Activated naive CD4-positive, alpha-beta T cell treated with anti-CD3 and anti-CD28 coated beads for 36 hours (primary cell): Measurements from ENCODE around the gene TNIP1. TPM values are rescaled to one million over a fixed set of nuclear protein-coding genes. Genes with fewer than 3 reads are reported as not detected.

ENCODE experiments used
- CTCF ChIA-PET: fragments of 350-600 bp; sonication (Branson Sonifier 250); formaldehyde crosslinking; loops from one replicate; lab custom pipeline; 2021; ENCODE audit warnings: antibody characterized with exemption; lab: Charles Lee
- DNase-seq: peaks from one replicate; pipeline ENCODE4 v3.0.0-alpha.2; 2020
- H3K27ac Mint-ChIP-seq: one replicate; pipeline ENCODE4 v1.8.0; 2021; ENCODE audit warnings: mild to moderate bottlenecking, mixed read lengths
- H3K27me3 Mint-ChIP-seq: one replicate; pipeline ENCODE4 v1.8.0; 2021; ENCODE audit warnings: low read depth, mixed read lengths
- H3K36me3 Mint-ChIP-seq: one replicate; pipeline ENCODE4 v1.8.0; 2021; ENCODE audit warnings: low read depth, mixed read lengths
- H3K4me1 Mint-ChIP-seq: one replicate; pipeline ENCODE4 v1.8.0; 2021; ENCODE audit warnings: low read depth, mixed read lengths
- H3K4me3 Mint-ChIP-seq: one replicate; pipeline ENCODE4 v1.8.0; 2021; ENCODE audit warnings: mild to moderate bottlenecking, moderate library complexity, mixed read lengths
- H3K9me3 Mint-ChIP-seq: one replicate; pipeline ENCODE4 v1.8.0; 2021; ENCODE audit warnings: mixed read lengths
- intact Hi-C: fragments of 100-400 bp; cut with micrococcal nuclease; formaldehyde crosslinking; loops from one replicate; pipeline ENCODE4 v1.15.1; 2023
- total RNA-seq, 2 experiments: library from RNA; stranded (reverse); gene quantifications; one replicate each; pipeline ENCODE4 v1.2.3, GENCODE V29; 2021

Gene TNIP1
- total RNA-seq, 2 experiments from 2014 or later: 238 to 263 TPM

GRCh38 chr5:151118913-151119575 lies 38.2 kb upstream of the TNIP1 start:
- H3K4me1 Mint-ChIP-seq: peaks cover 12% of the 10 kb centered on the region
- H3K27ac Mint-ChIP-seq: peak overlapping the region; percentile 36
- peaks cover 40% of the 10 kb centered on the region for H3K36me3 Mint-ChIP-seq
- CTCF ChIA-PET: interaction anchor here (1.6 to 6.9 kb wide), 3 partner anchors 7 to 117 kb away, joined by 3 to 160 read pairs (median 57); no protein-coding TSS in a partner anchor
- no peaks in the 10 kb centered on the region for H3K27me3 Mint-ChIP-seq
- no peaks in the 10 kb centered on the region for H3K9me3 Mint-ChIP-seq
- no peak for DNase-seq
- intact Hi-C loops: no loop called here
- no peak overlapping the region for H3K4me3 Mint-ChIP-seq

- no peaks in the 10 kb centered on the region for H3K9me3 Mint-ChIP-seq
- H3K27me3 Mint-ChIP-seq: no peaks in the 10 kb centered on the region
- DNase-seq: peak; percentile 84
- H3K27ac Mint-ChIP-seq: no peak overlapping the region
- intact Hi-C loops: loop anchor here (1.0 to 2.0 kb wide), 6 partner anchors 56 to 555 kb away; partner anchors contain the start of gene IRGM
- peaks cover 3% of the 10 kb centered on the region for H3K4me1 Mint-ChIP-seq
- peaks cover 26% of the 10 kb centered on the region for H3K36me3 Mint-ChIP-seq
- CTCF ChIA-PET: interaction anchor here (0.6 to 10.6 kb wide), 63 partner anchors 8 to 555 kb away, joined by 3 to 309 read pairs (median 5); partner anchors contain the start of genes ANXA6, GPX3 and TNIP1
- no peak overlapping the region for H3K4me3 Mint-ChIP-seq
Observed at GRCh38 chr5:151115272-151115905, 34.6 kb upstream of the TNIP1 start.

- no peak overlapping the region for H3K4me3 Mint-ChIP-seq
- H3K36me3 Mint-ChIP-seq: peaks cover 33% of the 10 kb centered on the region
- intact Hi-C loops: loop anchor here (2.0 kb wide), 2 partner anchors 267 to 553 kb away; partner anchors contain the start of gene IRGM
- CTCF ChIA-PET: interaction anchor here (0.8 to 10.6 kb wide), 15 partner anchors 9 to 124 kb away, joined by 3 to 309 read pairs (median 20); partner anchors contain the start of gene TNIP1
- DNase-seq: no peak
- H3K27me3 Mint-ChIP-seq: no peaks in the 10 kb centered on the region
- no peak overlapping the region for H3K27ac Mint-ChIP-seq
- H3K4me1 Mint-ChIP-seq: peaks cover 5% of the 10 kb centered on the region
- H3K9me3 Mint-ChIP-seq: no peaks in the 10 kb centered on the region
Observed at GRCh38 chr5:151113651-151114050, 32.8 kb upstream of the TNIP1 start.

- peaks cover 5% of the 10 kb centered on the region for H3K4me1 Mint-ChIP-seq
- no peaks in the 10 kb centered on the region for H3K9me3 Mint-ChIP-seq
- CTCF ChIA-PET: interaction anchor here (0.6 to 10.6 kb wide), 4 partner anchors 48 to 109 kb away, joined by 3 to 309 read pairs (median 3); no protein-coding TSS in a partner anchor
- intact Hi-C loops: no loop called here
- H3K27ac Mint-ChIP-seq: no peak overlapping the region
- peaks cover 44% of the 10 kb centered on the region for H3K36me3 Mint-ChIP-seq
- no peak overlapping the region for H3K4me3 Mint-ChIP-seq
- DNase-seq: no peak
- no peaks in the 10 kb centered on the region for H3K27me3 Mint-ChIP-seq
Observed at GRCh38 chr5:151110992-151111391, 30.2 kb upstream of the TNIP1 start.

- H3K4me3 Mint-ChIP-seq: no peak overlapping the region
- H3K27ac Mint-ChIP-seq: peak overlapping the region; percentile 80
- H3K4me1 Mint-ChIP-seq: peaks cover 3% of the 10 kb centered on the region
- CTCF ChIA-PET: interaction anchor here (0.7 to 10.6 kb wide), 2 partner anchors 47 to 59 kb away, joined by 3 to 309 read pairs; no protein-coding TSS in a partner anchor
- H3K27me3 Mint-ChIP-seq: no peaks in the 10 kb centered on the region
- no peak for DNase-seq
- peaks cover 44% of the 10 kb centered on the region for H3K36me3 Mint-ChIP-seq
- intact Hi-C loops: no loop called here
- no peaks in the 10 kb centered on the region for H3K9me3 Mint-ChIP-seq
Observed at GRCh38 chr5:151110122-151110681, 29.4 kb upstream of the TNIP1 start.

- CTCF ChIA-PET: interaction anchor here (0.6 to 10.6 kb wide), 4 partner anchors 17 to 57 kb away, joined by 3 to 309 read pairs (median 4); no protein-coding TSS in a partner anchor
- intact Hi-C loops: no loop called here
- DNase-seq: no peak
- Mint-ChIP-seq H3K27me3 (no peaks in the 10 kb centered on the region), H3K27ac (no peak overlapping the region), H3K4me3 (no peak overlapping the region), H3K9me3 (no peaks in the 10 kb centered on the region), H3K4me1 (peaks cover 3% of the 10 kb centered on the region), H3K36me3 (peaks cover 46% of the 10 kb centered on the region)
Observed at GRCh38 chr5:151108566-151108965, 27.7 kb upstream of the TNIP1 start.

- Mint-ChIP-seq H3K27ac (peak overlapping the region; percentile 69), H3K36me3 (peaks cover 47% of the 10 kb centered on the region), H3K4me1 (peaks cover 3% of the 10 kb centered on the region), H3K4me3 (no peak overlapping the region), H3K27me3 (no peaks in the 10 kb centered on the region), H3K9me3 (no peaks in the 10 kb centered on the region)
- intact Hi-C loops: no loop called here
- DNase-seq: no peak
- CTCF ChIA-PET: interaction anchor here (0.7 to 10.6 kb wide), 2 partner anchors 22 to 57 kb away, joined by 3 to 309 read pairs; no protein-coding TSS in a partner anchor
Observed at GRCh38 chr5:151107738-151108520, 27.1 kb upstream of the TNIP1 start.

- DNase-seq: no peak
- CTCF ChIA-PET: interaction anchor here (1.4 kb wide), 1 partner anchor 58 kb away, joined by 6 read pairs; no protein-coding TSS in a partner anchor
- peak overlapping the region; percentile 69 for H3K27ac Mint-ChIP-seq
- H3K36me3 Mint-ChIP-seq: peaks cover 44% of the 10 kb centered on the region
- H3K27me3 Mint-ChIP-seq: no peaks in the 10 kb centered on the region
- no peak overlapping the region for H3K4me3 Mint-ChIP-seq
- intact Hi-C loops: no loop called here
- no peaks in the 10 kb centered on the region for H3K9me3 Mint-ChIP-seq
- H3K4me1 Mint-ChIP-seq: peaks cover 3% of the 10 kb centered on the region
Observed at GRCh38 chr5:151107084-151107483, 26.2 kb upstream of the TNIP1 start.

GRCh38 chr5:151106509-151106908 lies 25.7 kb upstream of the TNIP1 start:
- H3K4me3 Mint-ChIP-seq: no peak overlapping the region
- no peaks in the 10 kb centered on the region for H3K9me3 Mint-ChIP-seq
- no peak for DNase-seq
- H3K27ac Mint-ChIP-seq: peak overlapping the region; percentile 19
- intact Hi-C loops: no loop called here
- H3K27me3 Mint-ChIP-seq: no peaks in the 10 kb centered on the region
- H3K4me1 Mint-ChIP-seq: peaks cover 3% of the 10 kb centered on the region
- CTCF ChIA-PET: interaction anchor here (1.2 to 2.7 kb wide), 3 partner anchors 8 to 58 kb away, joined by 3 to 20 read pairs (median 6); no protein-coding TSS in a partner anchor
- peaks cover 48% of the 10 kb centered on the region for H3K36me3 Mint-ChIP-seq

GRCh38 chr5:151106043-151106442 lies 25.2 kb upstream of the TNIP1 start:
- H3K36me3 Mint-ChIP-seq: peaks cover 50% of the 10 kb centered on the region
- intact Hi-C loops: no loop called here
- no peak overlapping the region for H3K27ac Mint-ChIP-seq
- peaks cover 3% of the 10 kb centered on the region for H3K4me1 Mint-ChIP-seq
- no peaks in the 10 kb centered on the region for H3K27me3 Mint-ChIP-seq
- CTCF ChIA-PET: interaction anchor here (1.2 to 2.7 kb wide), 3 partner anchors 9 to 59 kb away, joined by 3 to 20 read pairs (median 6); no protein-coding TSS in a partner anchor
- no peak overlapping the region for H3K4me3 Mint-ChIP-seq
- DNase-seq: no peak
- no peaks in the 10 kb centered on the region for H3K9me3 Mint-ChIP-seq

- intact Hi-C loops: no loop called here
- DNase-seq: no peak
- Mint-ChIP-seq H3K4me3 (no peak overlapping the region), H3K27me3 (no peaks in the 10 kb centered on the region), H3K27ac (peak overlapping the region; percentile 33), H3K4me1 (peaks cover 3% of the 10 kb centered on the region), H3K9me3 (no peaks in the 10 kb centered on the region), H3K36me3 (peaks cover 53% of the 10 kb centered on the region)
- CTCF ChIA-PET: interaction anchor here (1.0 to 2.7 kb wide), 3 partner anchors 9 to 45 kb away, joined by 3 to 20 read pairs (median 3); no protein-coding TSS in a partner anchor
Observed at GRCh38 chr5:151105561-151105960, 24.7 kb upstream of the TNIP1 start.
